ENCODE results near the gene SERTAD1. TPM values are rescaled to one million over a fixed set of nuclear protein-coding genes. Genes with fewer than 3 reads are reported as not detected.

SERTAD1 gene
- polyA plus RNA-seq, 1 of the 3 experiments (the other 2 are of a cell fraction): 10.4 TPM

GRCh38 chr19:40383668-40384248 is 42.0 kb downstream of the SERTAD1 start:
- POLR2A ChIA-PET: no interaction called here
- WGBS (ENCODE audit: low lambda C conversion rate): 91% methylated on average over 28 of the region's 28 CpGs

DNA sequence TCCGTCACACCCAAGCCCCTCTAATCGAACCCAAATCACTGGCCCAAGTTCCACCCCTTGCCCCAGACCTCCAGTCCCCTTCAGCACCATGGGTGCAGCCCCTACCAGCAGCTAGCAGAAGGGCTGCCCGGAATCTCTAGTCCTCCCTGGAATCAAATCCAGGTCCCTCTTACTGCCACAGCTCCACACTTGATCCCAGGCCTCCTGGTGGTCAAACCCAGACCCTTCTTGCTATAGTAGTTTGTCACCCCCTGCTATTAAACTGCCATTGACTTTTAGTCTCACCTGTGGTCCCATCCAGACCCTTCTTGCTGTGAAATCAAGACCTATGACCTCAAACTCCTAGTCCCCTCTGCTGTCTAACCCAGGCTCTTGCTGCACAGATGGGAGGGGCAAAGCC is 44.5 kb downstream of the SERTAD1 start:
- Histone ChIP-seq H3F3A (replicated peaks; ENCODE audit: insufficient read depth) (no peaks in the 10 kb centered on the region), H2AFZ (ENCODE audit: low read depth) (no peak overlapping the region), H3K4me3 (ENCODE audit: low read depth in 2 of 2, low read length in 1 of 2) (no peak overlapping the region), H3K9ac (no peak overlapping the region), H3K36me3 (replicated peaks in 1 of 2; ENCODE audit: control insufficient read depth in 1 of 2, insufficient read depth in 2 of 2, low read length in 1 of 2) (peaks cover 0 to 19% of the 10 kb centered on the region in 2 experiments), H3K9me2 (no peaks in the 10 kb centered on the region), H4K20me1 (ENCODE audit: insufficient read depth) (no peaks in the 10 kb centered on the region), H3K4me2 (no peak overlapping the region), H3K27ac (ENCODE audit: low read depth in 2 of 2, low read length in 1 of 2) (no peak overlapping the region), H3K4me1 (ENCODE audit: control insufficient read depth in 1 of 2, insufficient read depth in 2 of 2, low read depth in 1 of 2, low read length in 1 of 2) (no peaks in the 10 kb centered on the region), H3K9me3 (no peaks in the 10 kb centered on the region), H3K79me2 (ENCODE audit: insufficient read depth) (no peaks in the 10 kb centered on the region), H3K27me3 (ENCODE audit: insufficient read depth) (no peaks in the 10 kb centered on the region)
- TF ChIP-seq TCF12 (IDR thresholded peaks at IDR 0.05) (no peak), FOXJ3 (CRISPR knock-in tag; IDR thresholded peaks at IDR 0.05) (no peak), EZH2phosphoT487 (IDR thresholded peaks at IDR 0.05; ENCODE audit: borderline replicate concordance, low read depth) (no peak)
- TF ChIP-seq, protein P1, sequence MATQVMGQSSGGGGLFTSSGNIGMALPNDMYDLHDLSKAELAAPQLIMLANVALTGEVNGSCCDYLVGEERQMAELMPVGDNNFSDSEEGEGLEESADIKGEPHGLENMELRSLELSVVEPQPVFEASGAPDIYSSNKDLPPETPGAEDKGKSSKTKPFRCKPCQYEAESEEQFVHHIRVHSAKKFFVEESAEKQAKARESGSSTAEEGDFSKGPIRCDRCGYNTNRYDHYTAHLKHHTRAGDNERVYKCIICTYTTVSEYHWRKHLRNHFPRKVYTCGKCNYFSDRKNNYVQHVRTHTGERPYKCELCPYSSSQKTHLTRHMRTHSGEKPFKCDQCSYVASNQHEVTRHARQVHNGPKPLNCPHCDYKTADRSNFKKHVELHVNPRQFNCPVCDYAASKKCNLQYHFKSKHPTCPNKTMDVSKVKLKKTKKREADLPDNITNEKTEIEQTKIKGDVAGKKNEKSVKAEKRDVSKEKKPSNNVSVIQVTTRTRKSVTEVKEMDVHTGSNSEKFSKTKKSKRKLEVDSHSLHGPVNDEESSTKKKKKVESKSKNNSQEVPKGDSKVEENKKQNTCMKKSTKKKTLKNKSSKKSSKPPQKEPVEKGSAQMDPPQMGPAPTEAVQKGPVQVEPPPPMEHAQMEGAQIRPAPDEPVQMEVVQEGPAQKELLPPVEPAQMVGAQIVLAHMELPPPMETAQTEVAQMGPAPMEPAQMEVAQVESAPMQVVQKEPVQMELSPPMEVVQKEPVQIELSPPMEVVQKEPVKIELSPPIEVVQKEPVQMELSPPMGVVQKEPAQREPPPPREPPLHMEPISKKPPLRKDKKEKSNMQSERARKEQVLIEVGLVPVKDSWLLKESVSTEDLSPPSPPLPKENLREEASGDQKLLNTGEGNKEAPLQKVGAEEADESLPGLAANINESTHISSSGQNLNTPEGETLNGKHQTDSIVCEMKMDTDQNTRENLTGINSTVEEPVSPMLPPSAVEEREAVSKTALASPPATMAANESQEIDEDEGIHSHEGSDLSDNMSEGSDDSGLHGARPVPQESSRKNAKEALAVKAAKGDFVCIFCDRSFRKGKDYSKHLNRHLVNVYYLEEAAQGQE (IDR thresholded peaks at IDR 0.05; ENCODE audit: low read depth, low read length): no peak
- 72% methylated on average over 3 of the region's 3 CpGs for WGBS (ENCODE audit: low lambda C conversion rate)
- peak; percentile 33 for DNase-seq
- ChIA-PET CTCF (interaction anchor here (1.0 to 1.5 kb wide), 2 partner anchors 14 to 22 kb away, joined by 3 to 4 read pairs; no protein-coding TSS in a partner anchor), POLR2A (interaction anchor here (1.3 kb wide), 1 partner anchor 16 kb away, joined by 3 read pairs; no protein-coding TSS in a partner anchor)

More at GRCh38 chr19:40383668-40384248, 42.0 kb downstream of the SERTAD1 start:
- CTCF ChIA-PET: interaction anchor here (1.3 kb wide), 1 partner anchor 17 kb away, joined by 3 read pairs; no protein-coding TSS in a partner anchor
- Histone ChIP-seq H3K36me3 (replicated peaks in 1 of 2; ENCODE audit: control insufficient read depth in 1 of 2, insufficient read depth in 2 of 2, low read length in 1 of 2) (peaks cover 0 to 7% of the 10 kb centered on the region in 2 experiments), H3K9me3 (no peaks in the 10 kb centered on the region), H3K4me3 (ENCODE audit: low read depth in 2 of 2, low read length in 1 of 2) (no peak overlapping the region), H3F3A (replicated peaks; ENCODE audit: insufficient read depth) (no peaks in the 10 kb centered on the region), H3K27ac (ENCODE audit: low read depth in 2 of 2, low read length in 1 of 2) (no peak overlapping the region), H4K20me1 (ENCODE audit: insufficient read depth) (no peaks in the 10 kb centered on the region), H3K79me2 (ENCODE audit: insufficient read depth) (no peaks in the 10 kb centered on the region), H3K9ac (no peak overlapping the region), H3K9me2 (no peaks in the 10 kb centered on the region), H3K4me1 (ENCODE audit: control insufficient read depth in 1 of 2, insufficient read depth in 2 of 2, low read depth in 1 of 2, low read length in 1 of 2) (no peaks in the 10 kb centered on the region), H3K27me3 (ENCODE audit: insufficient read depth) (no peaks in the 10 kb centered on the region), H2AFZ (ENCODE audit: low read depth) (no peak overlapping the region), H3K4me2 (no peak overlapping the region)
- DNase-seq: no peak
- TF ChIP-seq RCOR1 (IDR thresholded peaks at IDR 0.05; ENCODE audit: low read length) (no peak), EP300 (IDR thresholded peaks at IDR 0.05; ENCODE audit: borderline replicate concordance in 1 of 2, low read depth in 1 of 2, low read length in 1 of 2) (no peak), RXRA (IDR thresholded peaks at IDR 0.05; ENCODE audit: borderline replicate concordance, low read depth) (no peak), FOSL2 (IDR thresholded peaks at IDR 0.05; ENCODE audit: borderline replicate concordance, low read depth) (no peak), TEAD4 (IDR thresholded peaks at IDR 0.05; ENCODE audit: borderline replicate concordance, insufficient read depth) (no peak), RAD21 (IDR thresholded peaks at IDR 0.05; ENCODE audit: low read length) (no peak), MAX (IDR thresholded peaks at IDR 0.05; ENCODE audit: low read depth) (no peak), FOXJ3 (CRISPR knock-in tag; IDR thresholded peaks at IDR 0.05) (no peak)
